DOHH2 (cell line): Measurements from ENCODE around the gene PDE4D.

Source experiments
- H3F3A ChIP-seq: fragments of 200-600 bp; sonication (generic), shearing (Covaris generic); 2 replicates; pipeline ENCODE4 v1.6.0; 2016; ENCODE audit warnings: antibody characterized with exemption, mild to moderate bottlenecking; ENCODE audit not compliant: control insufficient read depth, insufficient read depth
- H3K27ac ChIP-seq: fragments of 200-600 bp; sonication (generic); 2 replicates; pipeline ENCODE4 v1.5.1; 2014; ENCODE audit warnings: low read depth, mild to moderate bottlenecking, low read length, moderate library complexity
- H3K27me3 ChIP-seq: fragments of 200-600 bp; sonication (generic); 2 replicates; pipeline ENCODE4 v1.6.1; 2014; ENCODE audit warnings: mild to moderate bottlenecking, low read length, mixed read lengths; ENCODE audit not compliant: control insufficient read depth
- H3K36me3 ChIP-seq: fragments of 200-600 bp; sonication (generic); 2 replicates; pipeline ENCODE4 v1.6.1; 2014; ENCODE audit warnings: mild to moderate bottlenecking, low read length, moderate library complexity, mixed read lengths; ENCODE audit not compliant: control insufficient read depth
- H3K4me1 ChIP-seq: fragments of 200-600 bp; sonication (generic); 2 replicates; pipeline ENCODE4 v1.6.1; 2014; ENCODE audit warnings: mild to moderate bottlenecking, low read length, mixed read lengths; ENCODE audit not compliant: control insufficient read depth
- H3K4me2 ChIP-seq: fragments of 200-600 bp; sonication (generic); 2 replicates; pipeline ENCODE4 v1.6.0; 2014; ENCODE audit warnings: mild to moderate bottlenecking, low read length, moderate library complexity
- H3K4me3 ChIP-seq: fragments of 200-600 bp; sonication (generic); 2 replicates; pipeline ENCODE4 v1.5.1; 2014; ENCODE audit warnings: mild to moderate bottlenecking, low read length, mixed read lengths
- H3K79me2 ChIP-seq: fragments of 200-600 bp; sonication (generic); 2 replicates; pipeline ENCODE4 v1.6.1; 2014; ENCODE audit warnings: mild to moderate bottlenecking, low read length, mixed read lengths; ENCODE audit not compliant: control insufficient read depth
- H3K9me2 ChIP-seq: fragments of 200-600 bp; sonication (generic); replicated peaks from 2 replicates; pipeline ENCODE4 v1.6.1; 2014; ENCODE audit warnings: mild to moderate bottlenecking, low read length, mixed read lengths; ENCODE audit not compliant: control insufficient read depth
- H3K9me3 ChIP-seq: fragments of 200-600 bp; sonication (generic); 2 replicates; pipeline ENCODE4 v1.6.1; 2014; ENCODE audit warnings: antibody characterized with exemption, low read length, mixed read lengths; ENCODE audit not compliant: control insufficient read depth, insufficient read depth
- H4K20me1 ChIP-seq: fragments of 200-600 bp; sonication (generic); 2 replicates; pipeline ENCODE4 v1.6.0; 2014; ENCODE audit warnings: low read depth, mild to moderate bottlenecking, antibody characterized with exemption, low read length, moderate library complexity; ENCODE audit not compliant: control insufficient read depth, insufficient read depth
- EZH2phosphoT487 ChIP-seq: fragments of 200-600 bp; sonication (generic); IDR thresholded peaks from 2 replicates; pipeline ENCODE4 v1.6.1; 2017; ENCODE audit warnings: borderline replicate concordance, mild to moderate bottlenecking, antibody characterized with exemption, low read length, moderate library complexity, mixed read lengths
- TF ChIP-seq, protein P1 (sequence below): fragments of 200-600 bp; sonication (generic); IDR thresholded peaks from one replicate; pipeline ENCODE4 v1.5.1; 2014; ENCODE audit warnings: antibody characterized with exemption, mild to moderate bottlenecking, low read depth, low read length; ENCODE audit not compliant: poor library complexity, severe bottlenecking

The PDE4D gene

DNA sequence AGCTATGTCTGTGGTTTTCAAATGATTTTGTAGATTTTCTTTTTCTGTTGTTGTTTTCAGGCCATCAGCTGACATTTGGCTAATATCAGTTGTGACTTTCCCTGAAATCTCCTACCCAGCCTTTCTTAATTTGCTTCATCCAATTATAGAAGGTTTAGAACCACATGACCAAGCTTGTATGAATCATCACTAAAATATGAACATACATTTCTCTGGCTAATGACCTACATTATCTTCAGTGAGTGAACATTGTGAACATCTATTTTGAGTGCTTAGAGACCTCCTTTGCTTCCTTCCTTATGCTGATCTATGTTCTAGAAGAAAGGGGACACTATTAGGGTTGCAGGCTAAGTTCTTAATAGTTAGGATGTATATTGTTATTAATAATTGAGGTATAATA lies 778.2 kb downstream of the PDE4D start:
- no peaks in the 10 kb centered on the region for H3K9me3 ChIP-seq
- no peak overlapping the region for H3K27ac ChIP-seq
- H3K4me2 ChIP-seq = no peak overlapping the region
- TF ChIP-seq EZH2phosphoT487 = no peak
- TF ChIP-seq, protein P1, sequence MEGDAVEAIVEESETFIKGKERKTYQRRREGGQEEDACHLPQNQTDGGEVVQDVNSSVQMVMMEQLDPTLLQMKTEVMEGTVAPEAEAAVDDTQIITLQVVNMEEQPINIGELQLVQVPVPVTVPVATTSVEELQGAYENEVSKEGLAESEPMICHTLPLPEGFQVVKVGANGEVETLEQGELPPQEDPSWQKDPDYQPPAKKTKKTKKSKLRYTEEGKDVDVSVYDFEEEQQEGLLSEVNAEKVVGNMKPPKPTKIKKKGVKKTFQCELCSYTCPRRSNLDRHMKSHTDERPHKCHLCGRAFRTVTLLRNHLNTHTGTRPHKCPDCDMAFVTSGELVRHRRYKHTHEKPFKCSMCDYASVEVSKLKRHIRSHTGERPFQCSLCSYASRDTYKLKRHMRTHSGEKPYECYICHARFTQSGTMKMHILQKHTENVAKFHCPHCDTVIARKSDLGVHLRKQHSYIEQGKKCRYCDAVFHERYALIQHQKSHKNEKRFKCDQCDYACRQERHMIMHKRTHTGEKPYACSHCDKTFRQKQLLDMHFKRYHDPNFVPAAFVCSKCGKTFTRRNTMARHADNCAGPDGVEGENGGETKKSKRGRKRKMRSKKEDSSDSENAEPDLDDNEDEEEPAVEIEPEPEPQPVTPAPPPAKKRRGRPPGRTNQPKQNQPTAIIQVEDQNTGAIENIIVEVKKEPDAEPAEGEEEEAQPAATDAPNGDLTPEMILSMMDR = no peak
- H3K27me3 ChIP-seq = no peaks in the 10 kb centered on the region
- no peaks in the 10 kb centered on the region for H4K20me1 ChIP-seq
- H3K4me1 ChIP-seq = no peaks in the 10 kb centered on the region
- no peak overlapping the region for H3K4me3 ChIP-seq
- no peaks in the 10 kb centered on the region for H3F3A ChIP-seq
- H3K36me3 ChIP-seq = no peaks in the 10 kb centered on the region
- no peaks in the 10 kb centered on the region for H3K9me2 ChIP-seq
- H3K79me2 ChIP-seq = no peaks in the 10 kb centered on the region

DNA sequence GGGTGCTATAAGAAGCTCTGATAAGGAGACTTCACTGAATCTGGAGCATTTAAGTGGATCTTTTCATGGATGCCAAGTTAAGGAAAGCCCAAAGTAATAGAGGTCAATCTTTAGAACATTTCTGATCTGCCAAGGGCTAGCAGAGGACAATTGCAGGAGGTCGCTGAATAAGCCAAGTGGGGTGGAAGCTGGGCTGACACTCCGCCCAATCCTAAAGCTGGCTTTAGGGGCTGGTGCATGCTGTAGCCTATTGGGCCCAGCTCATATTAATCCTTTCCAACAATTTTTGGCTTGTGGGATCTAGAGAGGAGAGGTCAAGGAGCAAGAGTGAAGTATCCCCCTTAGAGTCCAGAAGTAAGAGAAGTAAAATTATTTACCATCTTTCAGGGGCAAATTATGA lies 784.1 kb downstream of the PDE4D start:
- H3K4me3 ChIP-seq = no peak overlapping the region
- no peaks in the 10 kb centered on the region for H4K20me1 ChIP-seq
- no peak for TF ChIP-seq EZH2phosphoT487
- TF ChIP-seq, protein P1 = no peak
- H3K4me2 ChIP-seq = no peak overlapping the region
- no peaks in the 10 kb centered on the region for H3K9me3 ChIP-seq
- no peaks in the 10 kb centered on the region for H3K79me2 ChIP-seq
- H3K27ac ChIP-seq = no peak overlapping the region
- no peaks in the 10 kb centered on the region for H3K36me3 ChIP-seq
- no peaks in the 10 kb centered on the region for H3F3A ChIP-seq
- H3K9me2 ChIP-seq = no peaks in the 10 kb centered on the region
- no peaks in the 10 kb centered on the region for H3K4me1 ChIP-seq
- no peaks in the 10 kb centered on the region for H3K27me3 ChIP-seq

DNA sequence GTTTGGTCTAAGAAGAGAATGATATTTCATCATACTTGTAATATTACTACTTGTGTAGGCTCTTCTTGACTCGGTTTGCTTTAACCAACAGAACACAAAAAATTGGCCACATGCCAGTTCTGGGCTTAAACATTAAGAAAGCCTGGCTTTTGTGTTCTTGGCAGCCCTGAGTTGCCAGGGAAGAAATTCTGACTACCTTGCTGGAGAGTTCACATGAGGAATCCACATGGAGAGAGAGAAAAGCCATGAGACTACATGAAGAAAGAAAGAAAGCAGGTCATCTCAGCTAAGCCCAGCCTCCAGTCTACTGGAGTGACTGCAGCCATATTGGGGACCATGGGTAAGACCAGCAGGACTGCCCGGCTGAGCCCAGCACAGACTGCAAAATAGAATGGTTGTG lies 785.8 kb downstream of the PDE4D start:
- H3K36me3 ChIP-seq = no peaks in the 10 kb centered on the region
- H3K27me3 ChIP-seq = no peaks in the 10 kb centered on the region
- no peaks in the 10 kb centered on the region for H3K4me1 ChIP-seq
- H3F3A ChIP-seq = no peaks in the 10 kb centered on the region
- H3K4me2 ChIP-seq = no peak overlapping the region
- no peaks in the 10 kb centered on the region for H3K9me2 ChIP-seq
- H3K27ac ChIP-seq = no peak overlapping the region
- H3K9me3 ChIP-seq = no peaks in the 10 kb centered on the region
- H3K4me3 ChIP-seq = no peak overlapping the region
- H4K20me1 ChIP-seq = no peaks in the 10 kb centered on the region
- TF ChIP-seq, protein P1 = no peak
- no peaks in the 10 kb centered on the region for H3K79me2 ChIP-seq
